GM12875 (cell line): ENCODE measurements around the gene RTL10.

Experiments
- H3K4me3 ChIP-seq: one replicate; pipeline ENCODE4 v1.5.1; 2011; ENCODE audit warnings: low read depth, low read length, control low read depth
- TF ChIP-seq, protein P1 (sequence below): IDR thresholded peaks from 2 replicates; pipeline ENCODE4 v1.5.1; 2011; ENCODE audit warnings: low read depth, mild to moderate bottlenecking, control low read depth, inconsistent platforms, low read length, moderate library complexity, borderline replicate concordance; ENCODE audit not compliant: insufficient read depth

RTL10 gene

DNA sequence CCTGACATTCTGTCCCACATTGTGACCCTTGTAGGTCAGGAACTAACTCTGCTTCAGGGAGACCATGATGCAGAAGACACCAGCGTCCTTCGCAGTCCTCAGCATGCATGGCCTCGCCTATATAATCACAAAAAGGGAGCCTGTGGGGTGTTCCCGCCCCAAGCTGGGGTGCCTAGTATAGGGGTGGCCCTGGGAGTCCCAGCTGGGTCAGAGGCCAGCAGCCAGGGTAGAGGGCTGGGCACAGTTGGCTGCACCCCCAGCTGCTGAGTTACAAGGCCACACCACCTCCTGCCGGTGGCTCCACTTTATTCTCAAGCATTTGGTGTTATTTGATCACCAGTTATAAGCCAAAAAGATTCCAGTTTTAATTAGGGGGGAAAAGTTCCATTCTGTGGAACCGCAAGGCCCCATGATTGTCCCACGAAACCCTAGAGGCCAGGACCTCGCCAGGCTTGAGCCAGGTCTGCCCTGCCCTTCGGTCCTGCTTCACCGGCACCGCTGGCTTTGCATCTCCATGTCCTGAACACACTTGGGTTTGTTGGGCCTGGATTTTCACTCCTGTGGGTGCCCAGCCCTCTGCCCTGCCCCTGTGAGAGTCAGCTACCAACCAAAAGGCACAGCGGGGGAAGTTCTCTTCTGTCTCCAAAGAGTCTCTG is 15.0 kb upstream of the RTL10 start:
- TF ChIP-seq, protein P1, sequence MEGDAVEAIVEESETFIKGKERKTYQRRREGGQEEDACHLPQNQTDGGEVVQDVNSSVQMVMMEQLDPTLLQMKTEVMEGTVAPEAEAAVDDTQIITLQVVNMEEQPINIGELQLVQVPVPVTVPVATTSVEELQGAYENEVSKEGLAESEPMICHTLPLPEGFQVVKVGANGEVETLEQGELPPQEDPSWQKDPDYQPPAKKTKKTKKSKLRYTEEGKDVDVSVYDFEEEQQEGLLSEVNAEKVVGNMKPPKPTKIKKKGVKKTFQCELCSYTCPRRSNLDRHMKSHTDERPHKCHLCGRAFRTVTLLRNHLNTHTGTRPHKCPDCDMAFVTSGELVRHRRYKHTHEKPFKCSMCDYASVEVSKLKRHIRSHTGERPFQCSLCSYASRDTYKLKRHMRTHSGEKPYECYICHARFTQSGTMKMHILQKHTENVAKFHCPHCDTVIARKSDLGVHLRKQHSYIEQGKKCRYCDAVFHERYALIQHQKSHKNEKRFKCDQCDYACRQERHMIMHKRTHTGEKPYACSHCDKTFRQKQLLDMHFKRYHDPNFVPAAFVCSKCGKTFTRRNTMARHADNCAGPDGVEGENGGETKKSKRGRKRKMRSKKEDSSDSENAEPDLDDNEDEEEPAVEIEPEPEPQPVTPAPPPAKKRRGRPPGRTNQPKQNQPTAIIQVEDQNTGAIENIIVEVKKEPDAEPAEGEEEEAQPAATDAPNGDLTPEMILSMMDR: no peak
- no peak overlapping the region for H3K4me3 ChIP-seq

DNA sequence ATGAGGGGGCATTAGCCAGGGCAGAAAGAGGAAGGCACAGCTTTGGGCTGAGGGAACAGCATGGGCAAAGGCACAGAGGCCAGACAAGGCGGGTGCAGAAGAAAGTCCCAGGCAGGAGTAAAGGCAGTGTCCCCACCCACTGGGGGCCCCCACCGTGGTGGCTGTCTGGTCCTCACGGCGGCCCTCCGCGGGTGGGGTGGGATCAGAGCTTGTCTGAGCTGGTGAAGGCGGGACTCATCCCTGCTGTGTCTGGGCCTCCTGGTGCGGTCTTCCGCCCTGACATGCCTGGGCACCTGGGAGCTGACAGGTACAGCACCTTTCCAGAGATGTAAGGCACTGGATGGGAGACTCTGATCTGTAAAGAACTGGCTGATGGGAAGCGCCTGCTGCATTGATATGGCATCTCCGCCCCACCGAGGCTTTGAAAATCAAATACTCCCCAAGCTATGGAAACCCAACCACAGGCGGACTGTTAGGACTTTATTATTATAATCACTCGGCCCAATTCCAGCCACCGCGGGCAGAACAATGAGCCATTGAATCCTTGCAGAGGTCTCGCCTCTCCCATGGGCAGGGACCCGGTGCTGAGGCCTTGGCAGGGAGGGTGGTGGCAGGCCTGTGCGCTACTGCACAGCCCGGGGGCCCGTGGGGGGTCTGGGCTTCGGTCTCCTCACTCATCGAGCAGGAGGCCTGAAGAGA is 14.2 kb upstream of the RTL10 start:
- TF ChIP-seq, protein P1: no peak
- no peak overlapping the region for H3K4me3 ChIP-seq

DNA sequence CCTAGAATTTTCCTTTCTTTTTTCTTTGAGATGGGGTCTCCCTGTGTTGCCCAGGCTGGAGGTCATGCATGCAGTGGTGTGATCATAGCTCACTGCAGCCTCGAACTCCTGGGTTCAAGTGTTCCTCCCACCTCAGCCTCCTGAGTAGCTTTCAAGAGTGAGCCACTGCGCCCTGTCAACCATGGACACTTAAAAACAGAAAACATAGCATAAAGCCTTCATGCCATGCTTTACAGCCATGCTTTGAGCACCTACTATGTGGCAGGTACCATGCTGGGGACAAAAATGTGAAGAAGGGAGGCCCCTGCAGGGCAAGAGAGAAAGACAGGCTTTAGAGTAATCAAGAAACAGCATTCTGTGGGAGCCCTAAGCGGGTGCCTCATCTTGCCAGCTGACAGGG is 13.7 kb upstream of the RTL10 start:
- TF ChIP-seq, protein P1: no peak

DNA sequence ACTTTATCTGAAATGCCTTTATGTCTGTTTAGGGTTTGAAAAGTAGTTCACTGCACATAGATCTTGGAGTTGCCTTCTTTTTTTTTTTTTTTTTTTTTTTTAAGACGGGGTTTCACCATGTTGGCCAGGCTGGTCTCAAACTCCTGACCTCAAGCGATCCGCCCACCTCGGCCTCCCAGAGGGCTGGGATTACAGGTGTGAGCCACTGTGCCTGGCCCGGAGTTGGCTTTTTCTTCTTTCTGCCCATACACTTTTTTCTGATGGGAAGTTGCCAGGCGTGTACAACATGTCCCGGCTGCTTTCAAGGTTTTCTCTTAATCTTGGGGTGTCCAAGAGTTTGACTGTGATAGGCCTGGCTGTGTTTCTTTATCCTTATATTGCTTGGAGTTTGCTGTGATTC is 12.9 kb upstream of the RTL10 start:
- TF ChIP-seq, protein P1: no peak
- H3K4me3 ChIP-seq: no peak overlapping the region

More for the DNA sequence above, 13.7 kb upstream of the RTL10 start:
- H3K4me3 ChIP-seq: no peak overlapping the region

GRCh38 chr22:19866665-19867009 is 12.0 kb upstream of the RTL10 start:
- H3K4me3 ChIP-seq: no peak overlapping the region
- TF ChIP-seq, protein P1: no peak

- TF ChIP-seq, protein P1: no peak
- H3K4me3 ChIP-seq: no peak overlapping the region
These were observed 10.6 kb upstream of the RTL10 start for GRCh38 chr22:19865141-19865829.
